Activated CD4-positive, CD25-positive, alpha-beta regulatory T cell treated with anti-CD3 and anti-CD28 coated beads, Interleukin-2, amount 50 U/mL, for 16 hours (primary cell): ENCODE results near the gene ARHGEF35.
"Not testable (repeated sequence)": the region's sequence is repeated elsewhere in the genome, so short reads cannot be mapped to it uniquely, and the experiment has no call there.

ENCODE experiments used
- DNase-seq: peaks from one replicate; pipeline ENCODE4 v3.0.0-alpha.2; 2020; ENCODE audit warnings: low read depth, low spot score

Gene ARHGEF35

GRCh38 chr7:144178380-144179164 is 17.1 kb downstream of the ARHGEF35 start:
- not testable (repeated sequence) for DNase-seq

GRCh38 chr7:144174613-144175012 is 21.0 kb downstream of the ARHGEF35 start:
- DNase-seq: no peak

- DNase-seq: not testable (repeated sequence)
Measured at GRCh38 chr7:144171594-144172350, 23.9 kb downstream of the ARHGEF35 start.

GRCh38 chr7:144164784-144165183 is 30.8 kb downstream of the ARHGEF35 start:
- DNase-seq: no peak

GRCh38 chr7:144158861-144159260 is 36.8 kb downstream of the ARHGEF35 start:
- no peak for DNase-seq

GRCh38 chr7:144148224-144148827 is 47.3 kb downstream of the ARHGEF35 start:
- no peak for DNase-seq

GRCh38 chr7:144144426-144144825 is 51.2 kb downstream of the ARHGEF35 start:
- DNase-seq: no peak

- no peak for DNase-seq
Measured at GRCh38 chr7:144142187-144142586, 53.4 kb downstream of the ARHGEF35 start.

- DNase-seq: no peak
Measured at GRCh38 chr7:144137501-144137900, 58.1 kb downstream of the ARHGEF35 start.
